ENCODE results near the gene ARHGAP10. TPM values are rescaled to one million over a fixed set of nuclear protein-coding genes. Genes with fewer than 3 reads are reported as not detected.

The ARHGAP10 gene
- total RNA-seq, 1 experiment from 2014 or later, result 36.9 TPM

GRCh38 chr4:148089624-148090023 lies 357.7 kb downstream of the ARHGAP10 start:
- DNase-seq (ENCODE audit: low read depth in 1 of 2, low spot score in 2 of 2), result no peak
- no peaks in the 10 kb centered on the region for H3K9me3 ChIP-seq (replicated peaks)
- H3K27me3 ChIP-seq (replicated peaks), result no peaks in the 10 kb centered on the region
- H3K4me1 ChIP-seq (replicated peaks), result no peaks in the 10 kb centered on the region
- no peaks in the 10 kb centered on the region for H3K36me3 ChIP-seq
- no peak overlapping the region for H3K27ac ChIP-seq
- H3K4me3 ChIP-seq, result no peak overlapping the region

- no peaks in the 10 kb centered on the region for H3K4me1 ChIP-seq (replicated peaks)
- no peaks in the 10 kb centered on the region for H3K9me3 ChIP-seq (replicated peaks)
- DNase-seq (ENCODE audit: low read depth in 1 of 2, low spot score in 2 of 2), result no peak
- no peaks in the 10 kb centered on the region for H3K36me3 ChIP-seq
- H3K4me3 ChIP-seq, result no peak overlapping the region
- H3K27ac ChIP-seq, result no peak overlapping the region
- H3K27me3 ChIP-seq (replicated peaks), result no peaks in the 10 kb centered on the region
Measured at GRCh38 chr4:148090029-148090428, 358.1 kb downstream of the ARHGAP10 start.

GRCh38 chr4:148090503-148091476 lies 358.9 kb downstream of the ARHGAP10 start:
- Histone ChIP-seq H3K9me3 (replicated peaks) (no peaks in the 10 kb centered on the region), H3K4me1 (replicated peaks) (no peaks in the 10 kb centered on the region), H3K27ac (no peak overlapping the region), H3K27me3 (replicated peaks) (no peaks in the 10 kb centered on the region), H3K4me3 (no peak overlapping the region), H3K36me3 (no peaks in the 10 kb centered on the region)
- no peak for DNase-seq (ENCODE audit: low read depth in 1 of 2, low spot score in 2 of 2)

GRCh38 chr4:148091896-148092295 lies 360.0 kb downstream of the ARHGAP10 start:
- Histone ChIP-seq H3K4me1 (replicated peaks) (no peaks in the 10 kb centered on the region), H3K9me3 (replicated peaks) (no peaks in the 10 kb centered on the region), H3K4me3 (no peak overlapping the region), H3K36me3 (no peaks in the 10 kb centered on the region), H3K27ac (no peak overlapping the region), H3K27me3 (replicated peaks) (no peaks in the 10 kb centered on the region)
- DNase-seq (ENCODE audit: low read depth in 1 of 2, low spot score in 2 of 2), result no peak

GRCh38 chr4:148092316-148093014 lies 360.6 kb downstream of the ARHGAP10 start:
- H3K4me1 ChIP-seq (replicated peaks), result no peaks in the 10 kb centered on the region
- no peaks in the 10 kb centered on the region for H3K9me3 ChIP-seq (replicated peaks)
- H3K27me3 ChIP-seq (replicated peaks), result no peaks in the 10 kb centered on the region
- H3K27ac ChIP-seq, result no peak overlapping the region
- H3K36me3 ChIP-seq, result no peaks in the 10 kb centered on the region
- no peak overlapping the region for H3K4me3 ChIP-seq
- no peak for DNase-seq (ENCODE audit: low read depth in 1 of 2, low spot score in 2 of 2)

- H3K27ac ChIP-seq, result no peak overlapping the region
- H3K36me3 ChIP-seq, result no peaks in the 10 kb centered on the region
- no peak for DNase-seq (ENCODE audit: low read depth in 1 of 2, low spot score in 2 of 2)
- H3K4me1 ChIP-seq (replicated peaks), result no peaks in the 10 kb centered on the region
- H3K4me3 ChIP-seq, result no peak overlapping the region
- H3K9me3 ChIP-seq (replicated peaks), result no peaks in the 10 kb centered on the region
- no peaks in the 10 kb centered on the region for H3K27me3 ChIP-seq (replicated peaks)
Measured at GRCh38 chr4:148093065-148093464, 361.2 kb downstream of the ARHGAP10 start.

- Histone ChIP-seq H3K27ac (no peak overlapping the region), H3K27me3 (replicated peaks) (no peaks in the 10 kb centered on the region), H3K9me3 (replicated peaks) (no peaks in the 10 kb centered on the region), H3K4me3 (no peak overlapping the region), H3K4me1 (replicated peaks) (no peaks in the 10 kb centered on the region), H3K36me3 (no peaks in the 10 kb centered on the region)
- DNase-seq (ENCODE audit: low read depth in 1 of 2, low spot score in 2 of 2), result no peak
Measured at GRCh38 chr4:148094149-148094548, 362.3 kb downstream of the ARHGAP10 start.

- Histone ChIP-seq H3K36me3 (no peaks in the 10 kb centered on the region), H3K27me3 (replicated peaks) (no peaks in the 10 kb centered on the region), H3K27ac (no peak overlapping the region), H3K4me1 (replicated peaks) (no peaks in the 10 kb centered on the region), H3K4me3 (no peak overlapping the region), H3K9me3 (replicated peaks) (no peaks in the 10 kb centered on the region)
- DNase-seq (ENCODE audit: low read depth in 1 of 2, low spot score in 2 of 2), result no peak
Measured at GRCh38 chr4:148095346-148095923, 363.5 kb downstream of the ARHGAP10 start.

- H3K4me1 ChIP-seq (replicated peaks), result no peaks in the 10 kb centered on the region
- DNase-seq (ENCODE audit: low read depth in 1 of 2, low spot score in 2 of 2), result no peak
Measured at GRCh38 chr4:148097801-148098200, 365.9 kb downstream of the ARHGAP10 start.

GRCh38 chr4:148101235-148101634 lies 369.3 kb downstream of the ARHGAP10 start:
- no peaks in the 10 kb centered on the region for H3K27me3 ChIP-seq (replicated peaks)
- H3K27ac ChIP-seq, result no peak overlapping the region
- H3K36me3 ChIP-seq, result no peaks in the 10 kb centered on the region
- H3K9me3 ChIP-seq (replicated peaks), result no peaks in the 10 kb centered on the region
- no peak for DNase-seq (ENCODE audit: low read depth in 1 of 2, low spot score in 2 of 2)
- no peaks in the 10 kb centered on the region for H3K4me1 ChIP-seq (replicated peaks)
- H3K4me3 ChIP-seq, result no peak overlapping the region

More at GRCh38 chr4:148097801-148098200, 365.9 kb downstream of the ARHGAP10 start:
- H3K27me3 ChIP-seq (replicated peaks), result no peaks in the 10 kb centered on the region
- H3K9me3 ChIP-seq (replicated peaks), result no peaks in the 10 kb centered on the region
- H3K27ac ChIP-seq, result no peak overlapping the region
- no peaks in the 10 kb centered on the region for H3K36me3 ChIP-seq
- H3K4me3 ChIP-seq, result no peak overlapping the region

GRCh38 chr4:148101790-148102189 lies 369.9 kb downstream of the ARHGAP10 start:
- no peak overlapping the region for H3K27ac ChIP-seq
- H3K4me1 ChIP-seq (replicated peaks), result no peaks in the 10 kb centered on the region
- H3K27me3 ChIP-seq (replicated peaks), result no peaks in the 10 kb centered on the region
- H3K36me3 ChIP-seq, result no peaks in the 10 kb centered on the region
- DNase-seq (ENCODE audit: low read depth in 1 of 2, low spot score in 2 of 2), result no peak
- no peak overlapping the region for H3K4me3 ChIP-seq
- H3K9me3 ChIP-seq (replicated peaks), result no peaks in the 10 kb centered on the region

GRCh38 chr4:148103597-148104355 lies 371.9 kb downstream of the ARHGAP10 start:
- no peaks in the 10 kb centered on the region for H3K9me3 ChIP-seq (replicated peaks)
- DNase-seq (ENCODE audit: low read depth in 1 of 2, low spot score in 2 of 2), result no peak

GRCh38 chr4:148108766-148109165 lies 376.9 kb downstream of the ARHGAP10 start:
- no peak for DNase-seq (ENCODE audit: low read depth in 1 of 2, low spot score in 2 of 2)
- Histone ChIP-seq H3K4me1 (replicated peaks) (no peaks in the 10 kb centered on the region), H3K27ac (no peak overlapping the region), H3K9me3 (replicated peaks) (no peaks in the 10 kb centered on the region), H3K27me3 (replicated peaks) (no peaks in the 10 kb centered on the region), H3K4me3 (no peak overlapping the region), H3K36me3 (no peaks in the 10 kb centered on the region)

More at GRCh38 chr4:148103597-148104355, 371.9 kb downstream of the ARHGAP10 start:
- Histone ChIP-seq H3K4me3 (no peak overlapping the region), H3K27ac (no peak overlapping the region), H3K27me3 (replicated peaks) (no peaks in the 10 kb centered on the region), H3K36me3 (no peaks in the 10 kb centered on the region), H3K4me1 (replicated peaks) (no peaks in the 10 kb centered on the region)

All from SJSA1 (cell line).